ENCODE measurements around the gene ORM2.

- TF ChIP-seq CTCF (IDR thresholded peaks at IDR 0.05; ENCODE audit: low read length): no peak
- no peak for TF ChIP-seq EZH2 (optimal IDR thresholded peaks at IDR 0.05; ENCODE audit: low read depth, low read length)
These were observed 39.1 kb upstream of the ORM2 start for GRCh38 chr9:114290561-114290986.
